Measurements from ENCODE around the gene STK33.

STK33 gene

DNA sequence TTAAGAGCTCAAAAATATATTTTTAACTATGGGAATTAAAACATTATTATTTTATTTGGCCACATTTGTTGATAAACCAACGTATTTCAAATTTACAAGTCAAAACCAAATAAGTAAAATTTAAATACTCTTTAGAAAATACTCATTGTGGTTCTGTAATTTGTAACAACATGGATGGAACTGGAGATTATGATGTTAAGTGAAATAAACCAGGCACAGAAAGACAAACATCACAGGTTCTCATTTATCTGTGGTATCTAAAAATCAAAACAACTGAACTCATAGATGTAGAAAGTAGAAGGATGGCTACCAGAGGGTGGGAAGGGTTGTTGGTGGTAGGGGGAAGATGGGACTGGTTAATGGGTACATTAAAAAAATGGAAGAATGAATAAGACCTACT is 50.8 kb downstream of the STK33 start:
- TF ChIP-seq, protein P1, sequence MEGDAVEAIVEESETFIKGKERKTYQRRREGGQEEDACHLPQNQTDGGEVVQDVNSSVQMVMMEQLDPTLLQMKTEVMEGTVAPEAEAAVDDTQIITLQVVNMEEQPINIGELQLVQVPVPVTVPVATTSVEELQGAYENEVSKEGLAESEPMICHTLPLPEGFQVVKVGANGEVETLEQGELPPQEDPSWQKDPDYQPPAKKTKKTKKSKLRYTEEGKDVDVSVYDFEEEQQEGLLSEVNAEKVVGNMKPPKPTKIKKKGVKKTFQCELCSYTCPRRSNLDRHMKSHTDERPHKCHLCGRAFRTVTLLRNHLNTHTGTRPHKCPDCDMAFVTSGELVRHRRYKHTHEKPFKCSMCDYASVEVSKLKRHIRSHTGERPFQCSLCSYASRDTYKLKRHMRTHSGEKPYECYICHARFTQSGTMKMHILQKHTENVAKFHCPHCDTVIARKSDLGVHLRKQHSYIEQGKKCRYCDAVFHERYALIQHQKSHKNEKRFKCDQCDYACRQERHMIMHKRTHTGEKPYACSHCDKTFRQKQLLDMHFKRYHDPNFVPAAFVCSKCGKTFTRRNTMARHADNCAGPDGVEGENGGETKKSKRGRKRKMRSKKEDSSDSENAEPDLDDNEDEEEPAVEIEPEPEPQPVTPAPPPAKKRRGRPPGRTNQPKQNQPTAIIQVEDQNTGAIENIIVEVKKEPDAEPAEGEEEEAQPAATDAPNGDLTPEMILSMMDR (IDR thresholded peaks at IDR 0.05; ENCODE audit: borderline replicate concordance, extremely low read depth, low read length, poor library complexity, severe bottlenecking): no peak
- TF ChIP-seq EZH2 (IDR thresholded peaks at IDR 0.05; ENCODE audit: borderline replicate concordance, low read depth, low read length, severe bottlenecking): no peak
- Histone ChIP-seq H3K36me3 (ENCODE audit: insufficient read depth, low read length) (no peaks in the 10 kb centered on the region), H3K9me3 (ENCODE audit: insufficient read depth, low read length, severe bottlenecking) (no peaks in the 10 kb centered on the region), H3K4me3 (ENCODE audit: low read depth in 1 of 2, low read length in 2 of 2) (no peak overlapping the region), H3K4me2 (ENCODE audit: insufficient read depth, low read length) (no peak overlapping the region), H3K27ac (ENCODE audit: low read length) (no peak overlapping the region), H3K27me3 (ENCODE audit: insufficient read depth, low read length, poor library complexity) (peaks cover 6% of the 10 kb centered on the region), H2AFZ (ENCODE audit: low read depth, low read length) (no peak overlapping the region), H4K20me1 (ENCODE audit: insufficient read depth, low read length) (no peaks in the 10 kb centered on the region), H3K79me2 (ENCODE audit: insufficient read depth, low read length) (no peaks in the 10 kb centered on the region), H3K9ac (ENCODE audit: low read depth, low read length) (no peak overlapping the region), H3K4me1 (ENCODE audit: insufficient read depth, low read length) (no peaks in the 10 kb centered on the region)
- ATAC-seq (ENCODE audit: insufficient read depth, low read depth) (no peak), DNase-seq (no peak)

DNA sequence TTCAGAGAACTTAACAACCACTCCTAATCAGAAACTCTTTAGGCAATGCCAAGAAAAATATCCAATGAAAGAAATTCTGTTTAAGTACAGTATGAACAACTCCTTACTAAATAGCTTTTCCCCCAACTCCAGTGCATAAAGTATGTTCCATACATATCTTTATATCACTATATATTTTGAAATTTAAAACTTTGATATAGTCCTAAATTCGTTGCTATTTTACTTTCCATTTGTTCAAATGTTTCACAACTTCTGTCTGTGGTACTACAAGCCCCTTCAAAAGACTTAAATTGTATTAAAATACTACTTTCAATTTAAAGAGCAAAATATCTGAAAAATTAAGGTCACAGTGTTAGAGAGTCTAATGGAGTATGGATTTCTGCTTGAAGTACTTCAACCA is 52.6 kb downstream of the STK33 start:
- H3K4me1 ChIP-seq (ENCODE audit: insufficient read depth, low read length): no peaks in the 10 kb centered on the region
- no peaks in the 10 kb centered on the region for H4K20me1 ChIP-seq (ENCODE audit: insufficient read depth, low read length)
- TF ChIP-seq, protein P1 (IDR thresholded peaks at IDR 0.05; ENCODE audit: borderline replicate concordance, extremely low read depth, low read length, poor library complexity, severe bottlenecking): no peak
- TF ChIP-seq EZH2 (IDR thresholded peaks at IDR 0.05; ENCODE audit: borderline replicate concordance, low read depth, low read length, severe bottlenecking): no peak
- no peaks in the 10 kb centered on the region for H3K9me3 ChIP-seq (ENCODE audit: insufficient read depth, low read length, severe bottlenecking)
- H3K79me2 ChIP-seq (ENCODE audit: insufficient read depth, low read length): no peaks in the 10 kb centered on the region
- peaks cover under 1% of the 10 kb centered on the region for H3K27me3 ChIP-seq (ENCODE audit: insufficient read depth, low read length, poor library complexity)
- no peak overlapping the region for H3K9ac ChIP-seq (ENCODE audit: low read depth, low read length)
- H3K4me2 ChIP-seq (ENCODE audit: insufficient read depth, low read length): no peak overlapping the region
- H3K27ac ChIP-seq (ENCODE audit: low read length): no peak overlapping the region
- H3K36me3 ChIP-seq (ENCODE audit: insufficient read depth, low read length): no peaks in the 10 kb centered on the region
- H3K4me3 ChIP-seq (ENCODE audit: low read depth in 1 of 2, low read length in 2 of 2): no peak overlapping the region
- ATAC-seq (ENCODE audit: insufficient read depth, low read depth) (no peak), DNase-seq (no peak)
- no peak overlapping the region for H2AFZ ChIP-seq (ENCODE audit: low read depth, low read length)

DNA sequence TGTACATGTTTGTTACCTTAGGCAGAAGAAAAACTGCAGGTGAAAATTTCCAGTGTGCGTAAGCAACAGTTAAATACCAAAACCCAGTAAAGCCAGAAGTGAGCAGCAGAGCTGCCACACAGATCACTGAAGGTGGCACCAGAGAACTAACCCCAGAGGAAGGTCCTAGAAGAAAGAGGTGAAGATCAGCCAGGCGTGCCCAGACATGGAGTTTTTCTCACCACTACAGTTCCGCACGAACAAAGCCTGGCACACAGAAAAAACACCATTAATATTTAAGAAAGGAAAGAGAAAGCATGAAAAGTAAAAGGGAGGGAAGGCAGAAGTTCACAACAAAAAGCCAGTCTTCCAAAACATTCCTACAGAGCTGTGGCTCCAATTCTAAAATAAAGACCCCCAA is 60.7 kb downstream of the STK33 start:
- no peak overlapping the region for H3K4me3 ChIP-seq (ENCODE audit: low read depth in 1 of 2, low read length in 2 of 2)
- H3K4me1 ChIP-seq (ENCODE audit: insufficient read depth, low read length): no peaks in the 10 kb centered on the region
- no peak overlapping the region for H3K27ac ChIP-seq (ENCODE audit: low read length)
- H3K79me2 ChIP-seq (ENCODE audit: insufficient read depth, low read length): no peaks in the 10 kb centered on the region
- no peak overlapping the region for H3K4me2 ChIP-seq (ENCODE audit: insufficient read depth, low read length)
- ATAC-seq (ENCODE audit: insufficient read depth, low read depth): no peak
- no peaks in the 10 kb centered on the region for H3K9me3 ChIP-seq (ENCODE audit: insufficient read depth, low read length, severe bottlenecking)
- H2AFZ ChIP-seq (ENCODE audit: low read depth, low read length): no peak overlapping the region
- H3K36me3 ChIP-seq (ENCODE audit: insufficient read depth, low read length): no peaks in the 10 kb centered on the region
- H4K20me1 ChIP-seq (ENCODE audit: insufficient read depth, low read length): no peaks in the 10 kb centered on the region
- no peak overlapping the region for H3K9ac ChIP-seq (ENCODE audit: low read depth, low read length)
- H3K27me3 ChIP-seq (ENCODE audit: insufficient read depth, low read length, poor library complexity): no peaks in the 10 kb centered on the region
- no peak for TF ChIP-seq EZH2 (IDR thresholded peaks at IDR 0.05; ENCODE audit: borderline replicate concordance, low read depth, low read length, severe bottlenecking)
- TF ChIP-seq, protein P1 (IDR thresholded peaks at IDR 0.05; ENCODE audit: borderline replicate concordance, extremely low read depth, low read length, poor library complexity, severe bottlenecking): no peak
- no peak for DNase-seq

DNA sequence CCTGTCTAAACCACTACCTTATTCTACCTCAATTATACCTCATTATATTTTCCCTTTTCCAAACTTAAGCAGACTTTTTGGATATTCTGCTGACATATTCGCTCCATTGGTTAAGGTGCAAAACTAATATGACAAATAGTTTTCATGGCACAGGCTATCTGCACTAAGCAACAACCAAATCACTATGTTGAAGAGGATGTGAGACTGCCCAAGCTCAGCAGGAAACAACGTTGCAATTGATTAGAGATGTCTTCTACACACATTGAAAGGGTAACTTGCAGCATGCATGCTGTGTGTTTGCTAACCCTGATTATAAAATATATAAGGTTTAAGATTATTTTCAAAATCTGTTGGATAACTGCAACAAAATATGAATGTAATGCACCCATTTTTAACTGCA is 61.6 kb downstream of the STK33 start:
- Histone ChIP-seq H2AFZ (ENCODE audit: low read depth, low read length) (no peak overlapping the region), H3K9me3 (ENCODE audit: insufficient read depth, low read length, severe bottlenecking) (no peaks in the 10 kb centered on the region), H3K36me3 (ENCODE audit: insufficient read depth, low read length) (no peaks in the 10 kb centered on the region), H3K4me3 (ENCODE audit: low read depth in 1 of 2, low read length in 2 of 2) (no peak overlapping the region), H4K20me1 (ENCODE audit: insufficient read depth, low read length) (no peaks in the 10 kb centered on the region), H3K27me3 (ENCODE audit: insufficient read depth, low read length, poor library complexity) (no peaks in the 10 kb centered on the region), H3K79me2 (ENCODE audit: insufficient read depth, low read length) (no peaks in the 10 kb centered on the region), H3K4me2 (ENCODE audit: insufficient read depth, low read length) (no peak overlapping the region), H3K9ac (ENCODE audit: low read depth, low read length) (no peak overlapping the region), H3K27ac (ENCODE audit: low read length) (no peak overlapping the region), H3K4me1 (ENCODE audit: insufficient read depth, low read length) (no peaks in the 10 kb centered on the region)
- ATAC-seq (ENCODE audit: insufficient read depth, low read depth) (no peak), DNase-seq (no peak)
- TF ChIP-seq EZH2 (IDR thresholded peaks at IDR 0.05; ENCODE audit: borderline replicate concordance, low read depth, low read length, severe bottlenecking): no peak
- TF ChIP-seq, protein P1 (IDR thresholded peaks at IDR 0.05; ENCODE audit: borderline replicate concordance, extremely low read depth, low read length, poor library complexity, severe bottlenecking): no peak
